Cardiac fibroblast (primary cell): ENCODE data around the gene ZBTB47.

Source experiments
- DNase-seq, 2 donors: peaks; one replicate each; pipeline versions ENCODE4 v3.0.0 to v3.0.0-alpha.2; 2010; ENCODE audit warnings: low read depth in 2 of 2
- H3K4me3 ChIP-seq, 2 donors: replicated peaks in 1 of 2; 1 replicate in 1 of 2; 2 replicates in 1 of 2; pipeline ENCODE4 v1.5.1; 2011; ENCODE audit warnings: low read depth in 2 of 2, low read length in 2 of 2, mild to moderate bottlenecking in 2 of 2, moderate library complexity in 1 of 2
- CTCF ChIP-seq: IDR thresholded peaks from one replicate; pipeline ENCODE4 v1.5.1; 2011; ENCODE audit warnings: low read depth, mild to moderate bottlenecking, low read length, inconsistent platforms

Gene ZBTB47

GRCh38 chr3:42653560-42654330, at the start of gene ZBTB47:
ZBTB47 (plus strand) TSS chr3:42653697; CDS start chr3:42658356, 4,659 bp downstream.
- peak within 1 kb of the TSS; percentile 84 to 92 for H3K4me3 ChIP-seq
- TF ChIP-seq CTCF: no peak
- DNase-seq: peak; percentile 48 to 60

GRCh38 chr3:42605546-42606173, 47.8 kb upstream of the ZBTB47 start:
- no peak overlapping the region for H3K4me3 ChIP-seq
- DNase-seq: peak in 1 of 2 donors; percentile 28
- no peak for TF ChIP-seq CTCF

GRCh38 chr3:42608581-42608980, 44.9 kb upstream of the ZBTB47 start:
- no peak for TF ChIP-seq CTCF
- DNase-seq: peak in 1 of 2 donors; percentile 47
- no peak overlapping the region for H3K4me3 ChIP-seq

GRCh38 chr3:42610976-42611375, 42.5 kb upstream of the ZBTB47 start:
- TF ChIP-seq CTCF: no peak
- H3K4me3 ChIP-seq: no peak overlapping the region
- peak in 1 of 2 donors; percentile 29 for DNase-seq

- DNase-seq: no peak
- H3K4me3 ChIP-seq: no peak overlapping the region
- no peak for TF ChIP-seq CTCF
Measured at GRCh38 chr3:42612217-42612616, 41.3 kb upstream of the ZBTB47 start.

GRCh38 chr3:42612928-42613327, 40.6 kb upstream of the ZBTB47 start:
- TF ChIP-seq CTCF: no peak
- no peak for DNase-seq
- no peak overlapping the region for H3K4me3 ChIP-seq
